IMR-90 (cell line): ENCODE measurements around the gene TEX2. TPM values are rescaled to one million over a fixed set of nuclear protein-coding genes. Genes with fewer than 3 reads are reported as not detected.

Experiments
- ATAC-seq: fragments of 200-7000 bp; cut with Tn5 transposase; 2 replicates; pipeline ENCODE4 v1.9.1; 2020; ENCODE audit warnings: low read depth, mild to moderate bottlenecking, moderate library complexity
- BruUV-seq: library from RNA; stranded (reverse); fragments of 400-500 nt; replicated peaks from 2 replicates; lab custom pipeline; 2021; lab: Mats Ljungman, UMichigan
- CTCF ChIA-PET: fragments of 300-600 bp; formaldehyde crosslinking; extraction: SDS; loops from one replicate; lab custom pipeline; 2021; ENCODE audit warnings: antibody characterized with exemption; lab: Yijun Ruan, JAX
- POLR2A ChIA-PET: fragments of 300-600 bp; sonication (Branson Sonifier 250); formaldehyde crosslinking; loops from one replicate; lab custom pipeline; 2022; ENCODE audit warnings: antibody characterized with exemption; ENCODE audit not compliant: unreplicated experiment; lab: Charles Lee
- DNase-seq: peaks from one replicate; pipeline ENCODE4 v3.0.0; 2013
- H2AFZ ChIP-seq: replicated peaks from 2 replicates; pipeline ENCODE3; 2013; ENCODE audit warnings: low read length, mild to moderate bottlenecking; ENCODE audit not compliant: poor library complexity
- H2AK5ac ChIP-seq: 2 replicates; pipeline ENCODE4 v1.6.1; 2013; ENCODE audit warnings: low read depth, low read length, inconsistent platforms
- H2AK9ac ChIP-seq: replicated peaks from 2 replicates; pipeline ENCODE3; 2013; ENCODE audit warnings: mild to moderate bottlenecking, low read depth, low read length, moderate library complexity; ENCODE audit not compliant: poor library complexity
- H2BK120ac ChIP-seq: 2 replicates; pipeline ENCODE4 v1.6.1; 2013; ENCODE audit warnings: low read depth, low read length, inconsistent platforms
- H2BK15ac ChIP-seq: 3 replicates; pipeline ENCODE4 v1.6.1; 2013; ENCODE audit warnings: low read depth, low read length, inconsistent platforms
- H2BK20ac ChIP-seq: 2 replicates; pipeline ENCODE4 v1.6.1; 2013; ENCODE audit warnings: low read depth, mild to moderate bottlenecking, inconsistent platforms, low read length, moderate library complexity
- H2BK5ac ChIP-seq: 2 replicates; pipeline ENCODE4 v1.6.1; 2013; ENCODE audit warnings: mild to moderate bottlenecking, low read depth, low read length, inconsistent platforms; ENCODE audit not compliant: poor library complexity, severe bottlenecking
- H3K14ac ChIP-seq: replicated peaks from 2 replicates; pipeline ENCODE4 v1.6.1; 2013; ENCODE audit warnings: low read depth, low read length, inconsistent platforms
- H3K18ac ChIP-seq: 2 replicates; pipeline ENCODE4 v1.6.1; 2013; ENCODE audit warnings: low read depth, low read length, control low read depth
- H3K23ac ChIP-seq: 2 replicates; pipeline ENCODE4 v1.6.1; 2013; ENCODE audit warnings: low read depth, low read length, inconsistent platforms
- H3K27ac ChIP-seq: 2 replicates; pipeline ENCODE4 v1.5.1; 2013; ENCODE audit warnings: mild to moderate bottlenecking, control low read depth, low read length; ENCODE audit not compliant: insufficient read depth
- H3K27me3 ChIP-seq: 2 replicates; pipeline ENCODE4 v1.6.1; 2013; ENCODE audit warnings: low read length; ENCODE audit not compliant: control insufficient read depth, insufficient read depth
- H3K36me3 ChIP-seq: 2 replicates; pipeline ENCODE4 v1.6.1; 2013; ENCODE audit warnings: low read length, mixed read lengths; ENCODE audit not compliant: control insufficient read depth, insufficient read depth
- H3K4ac ChIP-seq: 2 replicates; pipeline ENCODE4 v1.6.1; 2013; ENCODE audit warnings: low read depth, low read length, inconsistent platforms
- H3K4me1 ChIP-seq: 2 replicates; pipeline ENCODE4 v1.6.1; 2013; ENCODE audit warnings: low read length, mixed read lengths; ENCODE audit not compliant: control insufficient read depth, insufficient read depth
- H3K4me2 ChIP-seq: 2 replicates; pipeline ENCODE4 v1.6.1; 2013; ENCODE audit warnings: low read depth, mild to moderate bottlenecking, control low read depth, low read length, moderate library complexity
- H3K4me3 ChIP-seq: 2 replicates; pipeline ENCODE4 v1.5.1; 2013; ENCODE audit warnings: low read depth, mild to moderate bottlenecking, control low read depth, low read length, moderate library complexity; ENCODE audit not compliant: insufficient read depth
- H3K56ac ChIP-seq: 2 replicates; pipeline ENCODE4 v1.6.1; 2013; ENCODE audit warnings: low read length, inconsistent platforms; ENCODE audit not compliant: insufficient read depth; ENCODE audit errors: extremely low read depth
- H3K79me1 ChIP-seq, 2 experiments: 2 replicates each; pipeline ENCODE4 v1.6.1; 2013; ENCODE audit warnings: low read length in 2 of 2, inconsistent platforms in 1 of 2, low read depth in 1 of 2
- H3K9ac ChIP-seq: 2 replicates; pipeline ENCODE4 v1.6.1; 2013; ENCODE audit warnings: low read depth, low read length, control low read depth
- H3K9me1 ChIP-seq: 2 replicates; pipeline ENCODE4 v1.6.1; 2013; ENCODE audit warnings: low read length, inconsistent platforms; ENCODE audit not compliant: insufficient read depth
- H3K9me3 ChIP-seq: 2 replicates; pipeline ENCODE4 v1.6.1; 2013; ENCODE audit warnings: low read length; ENCODE audit not compliant: control insufficient read depth, insufficient read depth
- H4K20me1 ChIP-seq: 2 replicates; pipeline ENCODE4 v1.6.1; 2013; ENCODE audit warnings: low read length, inconsistent platforms; ENCODE audit not compliant: insufficient read depth
- H4K5ac ChIP-seq: 2 replicates; pipeline ENCODE4 v1.6.1; 2013; ENCODE audit warnings: mild to moderate bottlenecking, low read depth, low read length, control low read depth
- H4K8ac ChIP-seq, 2 experiments: 2 replicates each; pipeline ENCODE4 v1.6.1; 2013; ENCODE audit warnings: low read depth in 2 of 2, low read length in 2 of 2, control low read depth in 1 of 2, inconsistent platforms in 1 of 2
- H4K91ac ChIP-seq: 2 replicates; pipeline ENCODE4 v1.6.1; 2013; ENCODE audit warnings: low read depth, low read length, inconsistent platforms; ENCODE audit not compliant: insufficient read depth
- BHLHE40 ChIP-seq: fragments of 150-350 bp; IDR thresholded peaks from 2 replicates; pipeline ENCODE4 v1.6.1; 2016; ENCODE audit warnings: mild to moderate bottlenecking, low read depth, low read length
- MAFK ChIP-seq: IDR thresholded peaks from 2 replicates; pipeline ENCODE4 v1.6.1; 2012; ENCODE audit warnings: low read depth, low read length, improper control_type of control experiment
- WGBS, 2 experiments: methylation state at CpG; one replicate each; pipeline versions ENCODE4 v1.1.5 to v1.1.7; 2013; ENCODE audit warnings: missing lambda C conversion rate in 2 of 2; ENCODE audit not compliant: insufficient read length in 1 of 2; ENCODE audit errors: extremely low coverage in 2 of 2; 5-methylcytosine and 5-hydroxymethylcytosine counted together
- dilution Hi-C: fragments of 300-500 bp; cut with HindIII; formaldehyde crosslinking; loops from one replicate; pipeline ENCODE4 v1.14.3; 2018; ENCODE audit warnings: low sequenced_read_pairs; ENCODE audit not compliant: unreplicated experiment
- in situ Hi-C: fragments of 300-500 bp; cut with MboI; formaldehyde crosslinking; loops from 3 replicates; pipeline ENCODE4 v1.14.3; 2019; ENCODE audit warnings: low sequenced_read_pairs, inconsistent platforms, mixed read lengths
- intact Hi-C: fragments of 100-400 bp; cut with micrococcal nuclease; formaldehyde crosslinking; loops from 2 replicates; pipeline ENCODE4 v1.10.0; 2022
- polyA plus RNA-seq, 3 experiments: library from polyadenylated mRNA; depleted of rRNA; stranded (reverse); fragments of >200 nt; gene quantifications; 2 replicates each; pipeline ENCODE4 v1.2.3, GENCODE V29; 2012; ENCODE audit warnings: low replicate concordance in 1 of 3
- total RNA-seq: library from RNA; depleted of rRNA; stranded (reverse); fragments of >200 nt; gene quantifications from 2 replicates; pipeline ENCODE4 v1.2.3, GENCODE V29; 2012
- TF ChIP-seq, protein P1 (sequence below): conservative IDR thresholded peaks from 2 replicates; pipeline ENCODE4 v1.5.1; 2012; ENCODE audit warnings: mild to moderate bottlenecking, low read depth, low read length, improper control_type of control experiment

TEX2 gene
- total and polyA plus RNA-seq, 2 of the 4 experiments (the other 2 are of a cell fraction) = 18.2 to 21.9 TPM

DNA sequence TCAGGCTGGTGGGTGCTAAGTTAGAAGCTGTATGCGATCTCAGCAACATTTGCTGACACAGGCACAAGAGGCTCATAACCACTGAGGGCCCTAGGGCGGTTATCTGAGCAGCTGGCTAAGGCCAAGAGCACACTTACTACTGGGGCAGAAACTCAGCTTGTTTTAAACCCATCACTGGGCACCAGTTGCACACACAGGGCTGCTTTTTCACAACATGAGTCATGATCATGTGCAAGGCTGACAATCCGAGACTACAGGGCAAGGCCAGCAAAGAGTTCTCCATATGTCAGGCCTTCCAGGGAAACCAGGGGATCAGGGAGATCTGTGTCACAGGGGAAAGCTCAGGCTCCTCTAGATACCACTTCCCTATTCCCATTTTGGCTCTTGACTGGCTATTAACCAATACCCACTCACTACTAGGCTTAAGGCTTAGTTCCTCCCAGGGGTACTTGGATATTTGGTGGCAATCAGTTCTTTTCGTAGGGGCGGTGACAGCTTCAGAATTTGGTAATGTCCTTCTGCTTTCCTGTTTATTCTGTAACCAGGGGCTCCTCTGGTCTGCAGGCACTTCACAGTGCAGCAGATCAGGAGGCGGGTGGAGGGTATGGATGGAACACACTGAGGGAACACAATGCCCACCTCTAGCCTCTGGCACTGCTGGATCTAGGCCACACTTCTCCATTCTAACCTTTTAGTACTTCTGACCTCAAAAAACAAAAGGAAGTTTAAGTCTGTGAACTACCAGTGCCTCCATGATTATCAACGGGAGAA is 88.2 kb downstream of the TEX2 start:
- Histone ChIP-seq H3K4ac (no peak overlapping the region), H3K9me1 (peaks cover 4% of the 10 kb centered on the region), H4K91ac (no peak overlapping the region), H2BK5ac (no peak overlapping the region), H3K36me3 (peaks cover 7% of the 10 kb centered on the region; the same call in 1 of the 2 replicates), H3K4me1 (peaks cover 4% of the 10 kb centered on the region), H3K27ac (no peak overlapping the region), H3K4me2 (no peak overlapping the region), H2AK5ac (no peak overlapping the region), H2AK9ac (no peak overlapping the region), H3K18ac (no peak overlapping the region), H3K9me3 (no peaks in the 10 kb centered on the region), H2BK15ac (no peak overlapping the region), H3K23ac (no peak overlapping the region), H4K5ac (no peak overlapping the region), H3K14ac (no peak overlapping the region), H4K8ac (no peak overlapping the region), H2BK120ac (no peak overlapping the region), H3K27me3 (no peaks in the 10 kb centered on the region), H2AFZ (no peak overlapping the region), H3K4me3 (no peak overlapping the region), H2BK20ac (no peak overlapping the region), H3K56ac (no peak overlapping the region), H3K9ac (no peak overlapping the region), H4K20me1 (no peaks in the 10 kb centered on the region), H3K79me1 (peaks cover 0 to 3% of the 10 kb centered on the region in 2 experiments; a peak in 1 of 4 replicates)
- in situ Hi-C loops = no loop called here
- POLR2A ChIA-PET = no interaction called here
- intact Hi-C loops = no loop called here
- dilution Hi-C loops = no loop called here
- ATAC-seq (peak; percentile 69), DNase-seq (peak; percentile 71)
- peak; percentile 47; the same call in 1 of the 2 replicates for TF ChIP-seq MAFK
- peak; percentile 36; the same call in 1 of the 2 replicates for TF ChIP-seq BHLHE40
- TF ChIP-seq, protein P1, sequence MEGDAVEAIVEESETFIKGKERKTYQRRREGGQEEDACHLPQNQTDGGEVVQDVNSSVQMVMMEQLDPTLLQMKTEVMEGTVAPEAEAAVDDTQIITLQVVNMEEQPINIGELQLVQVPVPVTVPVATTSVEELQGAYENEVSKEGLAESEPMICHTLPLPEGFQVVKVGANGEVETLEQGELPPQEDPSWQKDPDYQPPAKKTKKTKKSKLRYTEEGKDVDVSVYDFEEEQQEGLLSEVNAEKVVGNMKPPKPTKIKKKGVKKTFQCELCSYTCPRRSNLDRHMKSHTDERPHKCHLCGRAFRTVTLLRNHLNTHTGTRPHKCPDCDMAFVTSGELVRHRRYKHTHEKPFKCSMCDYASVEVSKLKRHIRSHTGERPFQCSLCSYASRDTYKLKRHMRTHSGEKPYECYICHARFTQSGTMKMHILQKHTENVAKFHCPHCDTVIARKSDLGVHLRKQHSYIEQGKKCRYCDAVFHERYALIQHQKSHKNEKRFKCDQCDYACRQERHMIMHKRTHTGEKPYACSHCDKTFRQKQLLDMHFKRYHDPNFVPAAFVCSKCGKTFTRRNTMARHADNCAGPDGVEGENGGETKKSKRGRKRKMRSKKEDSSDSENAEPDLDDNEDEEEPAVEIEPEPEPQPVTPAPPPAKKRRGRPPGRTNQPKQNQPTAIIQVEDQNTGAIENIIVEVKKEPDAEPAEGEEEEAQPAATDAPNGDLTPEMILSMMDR = no peak
- CTCF ChIA-PET = no interaction called here
- BruUV-seq = no TSS peak
- 79% methylated on average over 2 of the region's 7 CpGs; no CpG with 5 or more reads in 1 of the 2 experiments for WGBS, 2 experiments
